ENCODE results near the gene UBE2L3. TPM values are rescaled to one million over a fixed set of nuclear protein-coding genes. Genes with fewer than 3 reads are reported as not detected.
"Not testable (repeated sequence)": the region's sequence is repeated elsewhere in the genome, so short reads cannot be mapped to it uniquely, and the experiment has no call there.

Gene UBE2L3
- total RNA-seq (10 to 100 TPM; 28.4 to 38.7 (median 34.3) TPM), total RNA-seq (50.0 to 133 (median 63.4) reads per million in 29 experiments)
- total RNA-seq (2013) = 32.9 TPM

DNA sequence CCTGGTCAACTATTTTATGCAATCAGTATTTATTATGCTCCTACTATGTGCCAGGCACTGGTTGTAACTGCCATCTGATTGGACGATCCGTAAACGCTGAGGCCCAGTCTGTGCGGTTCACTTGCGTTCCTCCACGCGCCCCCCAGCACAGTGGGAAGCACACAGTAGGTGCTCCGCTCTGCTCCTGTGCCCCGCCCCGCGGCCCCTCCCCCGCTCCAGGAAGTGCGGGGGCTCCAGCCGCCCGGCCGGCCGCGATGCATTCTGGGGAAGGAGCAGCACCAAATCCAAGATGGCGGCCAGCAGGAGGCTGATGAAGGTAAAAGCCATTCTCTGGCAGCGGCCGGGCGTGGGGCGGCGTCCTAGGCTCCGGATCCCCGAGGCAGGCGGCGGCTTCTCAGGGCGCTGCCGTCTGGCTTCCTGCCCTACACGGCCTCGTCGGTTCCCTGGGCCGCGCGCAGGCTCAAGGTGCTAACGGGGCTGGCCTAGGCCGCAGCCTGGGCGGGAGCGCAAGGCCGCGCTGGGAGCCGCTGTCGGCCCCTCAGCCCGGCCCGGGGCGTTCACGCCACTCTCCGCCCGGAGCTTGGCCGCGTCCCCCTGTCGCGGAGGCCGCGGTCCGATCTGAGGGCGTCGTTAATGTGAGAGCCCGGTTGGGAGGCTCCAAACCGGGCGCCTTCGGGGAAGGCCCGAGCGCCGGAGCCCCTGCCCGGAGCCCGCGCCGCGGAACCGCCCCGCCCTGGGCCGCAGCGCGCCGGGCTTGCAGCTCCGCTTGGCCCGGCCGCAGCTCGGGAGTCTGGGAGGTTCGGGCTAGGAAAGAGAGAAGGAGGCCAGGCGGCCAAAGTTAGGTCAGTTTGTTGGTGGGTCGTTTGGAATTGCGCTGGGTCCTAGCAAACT is at the start of gene UBE2L3:
Gene UBE2L3 (plus strand): TSS at position 259 of the 891 bp plus-strand sequence. CDS start 31 bp downstream, at position 290.
- Mint-ChIP-seq H3K27ac (peak within 1 kb of the TSS; percentile 84 to 88), H3K4me3 (peak within 1 kb of the TSS; percentile 84 to 87 (median 86)), H3K9me3 (no peaks in the 10 kb centered on the region), H3K27me3 (no peaks in the 10 kb centered on the region), H3K4me1 (peaks cover 44 to 53% (median 45%) of the 10 kb centered on the region in 3 donors), H3K36me3 (peaks cover 7% of the 10 kb centered on the region)
- Histone ChIP-seq H3K36me3 (ENCODE audit: control insufficient read depth in 2 of 2, extremely low read depth in 1 of 2, insufficient read depth in 1 of 2, low read length in 1 of 2) (no peaks in the 10 kb centered on the region), H3K4me3 (ENCODE audit: control insufficient read depth in 1 of 2, extremely low read depth in 1 of 2, low read length in 1 of 2) (peak within 1 kb of the TSS; percentile 65 to 87), H3K4me1 (ENCODE audit: control insufficient read depth in 1 of 2, extremely low read depth in 1 of 2, insufficient read depth in 2 of 2, low read length in 2 of 2) (peaks cover 33 to 43% of the 10 kb centered on the region in 2 experiments), H3K27me3 (replicated peaks in 1 of 2; ENCODE audit: control insufficient read depth in 2 of 2, extremely low read depth in 1 of 2, insufficient read depth in 2 of 2, low read length in 1 of 2) (peaks cover 0 to 5% of the 10 kb centered on the region in 2 experiments), H3K9me3 (no peaks in the 10 kb centered on the region), H3K27ac (ENCODE audit: low read length) (peak within 1 kb of the TSS; percentile 79)
- ChIA-PET POLR2A (no interaction called here), CTCF (interaction anchor here in 1 of 2 donors (0.9 to 1.6 kb wide), 2 partner anchors 62 to 63 kb away, joined by 3 to 6 read pairs; no protein-coding TSS in a partner anchor)
- ATAC-seq (replicated peaks in 1 of 4) = peak; percentile 88 to 90 (median 90)
- DNase-seq = peak; percentile 68 to 88 (median 80)
- WGBS (ENCODE audit: insufficient coverage) = under 1% methylated on average over 84 of the region's 85 CpGs

DNA sequence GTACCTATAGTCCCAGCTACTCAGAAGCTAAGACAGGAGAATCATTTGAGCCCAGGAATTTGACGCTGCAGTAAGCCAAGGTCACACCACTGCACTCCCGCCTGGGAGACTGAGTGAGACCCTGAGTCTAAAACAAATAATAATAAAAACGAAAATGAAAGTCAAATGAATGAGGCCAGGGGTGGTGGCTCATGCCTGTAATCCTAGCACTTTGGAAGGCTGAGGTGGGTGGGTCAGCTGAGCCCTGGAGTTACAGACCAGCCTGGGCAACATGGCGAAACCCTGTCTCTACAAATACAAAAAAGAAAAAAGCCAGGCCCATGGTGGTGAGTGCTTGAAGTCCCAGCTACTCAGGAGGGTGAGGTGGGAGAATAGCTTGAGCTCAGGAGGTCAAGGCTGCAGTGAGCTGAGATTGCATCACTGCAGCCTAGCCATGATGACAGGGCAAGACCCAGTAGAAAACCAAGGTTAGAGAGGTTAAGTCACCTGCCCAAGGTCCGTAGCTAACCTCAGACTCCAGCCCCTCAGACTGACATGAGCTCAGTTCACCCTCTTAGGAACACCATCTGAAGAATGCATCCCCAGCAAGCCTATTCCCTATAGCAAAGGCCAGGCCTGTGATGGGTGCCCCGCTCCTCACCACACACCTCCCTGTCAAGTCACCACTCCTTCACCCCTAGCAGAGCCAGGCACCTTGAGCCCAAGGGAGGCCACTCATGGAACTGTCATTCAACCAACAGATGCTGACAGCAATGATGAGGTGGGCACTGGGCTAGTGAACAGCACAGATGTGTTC is 40.6 kb upstream of the UBE2L3 start:
- H3K27me3 ChIP-seq (replicated peaks in 1 of 2; ENCODE audit: control insufficient read depth in 2 of 2, extremely low read depth in 1 of 2, insufficient read depth in 2 of 2, low read length in 1 of 2); H3K27ac Mint-ChIP-seq; H3K36me3 ChIP-seq (ENCODE audit: control insufficient read depth in 2 of 2, extremely low read depth in 1 of 2, insufficient read depth in 1 of 2, low read length in 1 of 2); H3K4me3 ChIP-seq (ENCODE audit: control insufficient read depth in 1 of 2, extremely low read depth in 1 of 2, low read length in 1 of 2); POLR2A ChIA-PET; H3K36me3 Mint-ChIP-seq; ATAC-seq (replicated peaks in 1 of 4); H3K27ac ChIP-seq (ENCODE audit: low read length); H3K4me1 ChIP-seq (ENCODE audit: control insufficient read depth in 1 of 2, extremely low read depth in 1 of 2, insufficient read depth in 2 of 2, low read length in 2 of 2); H3K27me3 Mint-ChIP-seq; H3K9me3 ChIP-seq; DNase-seq; H3K9me3 Mint-ChIP-seq; H3K4me1 Mint-ChIP-seq; H3K4me3 Mint-ChIP-seq: not testable (repeated sequence)
- CTCF ChIA-PET = interaction anchor here in 1 of 2 donors (0.6 kb wide), 1 partner anchor 579 kb away, joined by 3 read pairs; no protein-coding TSS in a partner anchor
- no CpG with 5 or more reads among the region's 6 CpGs for WGBS (ENCODE audit: insufficient coverage)

DNA sequence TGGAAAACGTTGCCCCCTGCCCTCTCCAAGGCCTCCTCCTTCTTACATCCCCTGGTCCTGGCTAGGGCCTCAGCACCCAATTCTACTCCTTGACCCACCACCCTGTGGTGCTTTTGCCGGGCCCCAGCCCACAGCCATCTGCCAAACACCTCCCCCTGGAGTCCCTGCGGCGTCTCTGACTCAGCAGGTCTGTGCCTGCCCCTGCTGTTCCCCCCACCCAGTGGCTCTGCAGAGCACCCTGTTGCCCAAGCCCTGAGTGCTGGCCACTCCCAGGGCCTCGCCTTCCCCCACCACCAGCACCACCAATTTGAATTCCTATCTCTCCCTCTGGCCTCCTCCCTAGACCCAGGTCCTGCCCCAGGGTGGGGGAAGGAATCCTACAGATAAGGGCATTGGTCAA is 36.0 kb upstream of the UBE2L3 start:
- ATAC-seq (replicated peaks in 1 of 4); H3K27ac ChIP-seq (ENCODE audit: low read length); H3K36me3 ChIP-seq (ENCODE audit: control insufficient read depth in 2 of 2, extremely low read depth in 1 of 2, insufficient read depth in 1 of 2, low read length in 1 of 2); H3K4me3 Mint-ChIP-seq; H3K27ac Mint-ChIP-seq; H3K27me3 ChIP-seq (replicated peaks in 1 of 2; ENCODE audit: control insufficient read depth in 2 of 2, extremely low read depth in 1 of 2, insufficient read depth in 2 of 2, low read length in 1 of 2); POLR2A ChIA-PET; H3K9me3 Mint-ChIP-seq; CTCF ChIA-PET; H3K4me1 Mint-ChIP-seq; H3K36me3 Mint-ChIP-seq; H3K9me3 ChIP-seq; DNase-seq; H3K4me1 ChIP-seq (ENCODE audit: control insufficient read depth in 1 of 2, extremely low read depth in 1 of 2, insufficient read depth in 2 of 2, low read length in 2 of 2); H3K27me3 Mint-ChIP-seq; H3K4me3 ChIP-seq (ENCODE audit: control insufficient read depth in 1 of 2, extremely low read depth in 1 of 2, low read length in 1 of 2): not testable (repeated sequence)
- WGBS (ENCODE audit: insufficient coverage) = no CpG with 5 or more reads among the region's 5 CpGs

DNA sequence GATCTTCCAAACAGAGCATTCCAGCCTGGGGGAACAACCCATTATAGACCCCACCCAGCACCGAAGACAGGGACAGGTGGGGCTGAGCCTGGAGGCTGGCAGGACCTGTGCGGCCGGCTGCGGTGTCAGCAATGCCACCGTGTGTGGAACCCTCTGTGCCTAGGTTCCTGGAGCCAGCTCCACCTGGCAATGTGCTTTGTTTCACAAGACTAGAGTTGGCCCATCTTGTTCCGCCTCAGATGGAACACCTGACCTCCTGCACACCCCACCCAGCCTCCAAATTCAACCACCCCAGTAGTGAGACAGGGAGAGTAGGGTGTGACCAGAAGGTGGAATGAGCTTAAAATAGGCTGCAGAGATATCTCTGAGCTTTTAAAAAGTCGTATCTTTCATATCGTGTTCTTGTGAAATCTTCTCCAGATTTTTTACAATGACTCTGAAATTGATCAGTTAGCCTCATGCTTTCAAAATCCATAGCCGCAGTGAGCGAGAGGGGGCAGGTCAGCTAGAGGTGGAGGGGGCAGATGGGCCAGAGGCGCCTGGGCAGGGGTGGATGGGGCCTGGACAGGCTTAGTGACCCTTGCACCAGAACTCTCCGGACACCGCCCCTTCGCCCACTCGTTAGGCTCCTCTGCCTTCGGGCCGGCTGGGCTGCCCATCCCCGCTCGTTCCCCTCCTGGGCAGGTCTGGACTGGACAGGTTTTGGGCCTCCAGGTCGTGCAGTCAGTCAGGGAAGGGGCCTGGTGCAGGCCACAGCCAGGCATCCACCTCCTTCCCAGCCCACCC is 34.5 kb upstream of the UBE2L3 start:
- POLR2A ChIA-PET; H3K4me3 Mint-ChIP-seq; H3K4me1 Mint-ChIP-seq; CTCF ChIA-PET; H3K36me3 ChIP-seq (ENCODE audit: control insufficient read depth in 2 of 2, extremely low read depth in 1 of 2, insufficient read depth in 1 of 2, low read length in 1 of 2); H3K27me3 Mint-ChIP-seq; H3K4me1 ChIP-seq (ENCODE audit: control insufficient read depth in 1 of 2, extremely low read depth in 1 of 2, insufficient read depth in 2 of 2, low read length in 2 of 2); H3K9me3 Mint-ChIP-seq; H3K27me3 ChIP-seq (replicated peaks in 1 of 2; ENCODE audit: control insufficient read depth in 2 of 2, extremely low read depth in 1 of 2, insufficient read depth in 2 of 2, low read length in 1 of 2); H3K4me3 ChIP-seq (ENCODE audit: control insufficient read depth in 1 of 2, extremely low read depth in 1 of 2, low read length in 1 of 2); H3K9me3 ChIP-seq; DNase-seq; H3K27ac Mint-ChIP-seq; H3K36me3 Mint-ChIP-seq; ATAC-seq (replicated peaks in 1 of 4); H3K27ac ChIP-seq (ENCODE audit: low read length): not testable (repeated sequence)
- WGBS (ENCODE audit: insufficient coverage) = no CpG with 5 or more reads among the region's 20 CpGs

DNA sequence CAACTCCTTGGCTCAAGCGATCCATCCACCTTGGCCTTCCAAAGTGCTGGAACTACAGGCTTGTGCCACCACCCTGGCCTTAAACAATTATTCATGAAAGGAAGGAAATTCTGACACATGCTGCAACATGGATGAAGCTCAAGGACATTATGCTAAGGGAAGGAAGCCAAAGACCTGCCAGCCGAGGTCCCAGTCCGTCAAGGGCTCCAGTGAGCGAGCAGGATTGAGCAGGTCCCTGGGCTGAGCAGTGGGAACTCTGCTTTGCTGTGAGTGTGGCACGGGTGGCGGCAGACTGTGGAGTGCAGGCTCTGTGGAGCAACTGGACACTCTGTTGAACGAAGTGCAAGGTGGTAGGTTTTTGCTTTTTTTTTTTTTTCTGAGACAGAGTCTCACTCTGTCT is 27.7 kb upstream of the UBE2L3 start:
- H3K36me3 ChIP-seq (ENCODE audit: control insufficient read depth in 2 of 2, extremely low read depth in 1 of 2, insufficient read depth in 1 of 2, low read length in 1 of 2); H3K4me1 ChIP-seq (ENCODE audit: control insufficient read depth in 1 of 2, extremely low read depth in 1 of 2, insufficient read depth in 2 of 2, low read length in 2 of 2); H3K4me3 Mint-ChIP-seq; H3K4me3 ChIP-seq (ENCODE audit: control insufficient read depth in 1 of 2, extremely low read depth in 1 of 2, low read length in 1 of 2); H3K27ac Mint-ChIP-seq; DNase-seq; H3K27me3 ChIP-seq (replicated peaks in 1 of 2; ENCODE audit: control insufficient read depth in 2 of 2, extremely low read depth in 1 of 2, insufficient read depth in 2 of 2, low read length in 1 of 2); CTCF ChIA-PET; H3K9me3 Mint-ChIP-seq; H3K4me1 Mint-ChIP-seq; H3K36me3 Mint-ChIP-seq; H3K27ac ChIP-seq (ENCODE audit: low read length); H3K9me3 ChIP-seq; H3K27me3 Mint-ChIP-seq; POLR2A ChIA-PET; ATAC-seq (replicated peaks in 1 of 4): not testable (repeated sequence)
- WGBS (ENCODE audit: insufficient coverage) = no CpG with 5 or more reads among the region's 7 CpGs
